SH-SY5Y (cell line): ENCODE results near the gene ACSL5.

Experiments
- GATA2 ChIP-seq: IDR thresholded peaks from 2 replicates; pipeline ENCODE4 v1.6.1; 2011; ENCODE audit warnings: mild to moderate bottlenecking, low read depth, low read length
- GATA3 ChIP-seq: IDR thresholded peaks from 2 replicates; pipeline ENCODE4 v1.6.1; 2011; ENCODE audit warnings: low read depth, mild to moderate bottlenecking, low read length, moderate library complexity

- TF ChIP-seq GATA2: no peak
- no peak for TF ChIP-seq GATA3
These were observed 21.9 kb upstream of the ACSL5 start for GRCh38 chr10:112352044-112352443.
